HG03571 (cell line): ENCODE data around the gene NPTX1.

ENCODE experiments used
- ATAC-seq: cut with Tn5 transposase; IDR thresholded peaks from one replicate; pipeline ENCODE4 v1.9.1; 2021; ENCODE audit not compliant: unreplicated experiment

NPTX1 gene

GRCh38 chr17:80446645-80447405, 29.6 kb downstream of the NPTX1 start:
- no peak for ATAC-seq

DNA sequence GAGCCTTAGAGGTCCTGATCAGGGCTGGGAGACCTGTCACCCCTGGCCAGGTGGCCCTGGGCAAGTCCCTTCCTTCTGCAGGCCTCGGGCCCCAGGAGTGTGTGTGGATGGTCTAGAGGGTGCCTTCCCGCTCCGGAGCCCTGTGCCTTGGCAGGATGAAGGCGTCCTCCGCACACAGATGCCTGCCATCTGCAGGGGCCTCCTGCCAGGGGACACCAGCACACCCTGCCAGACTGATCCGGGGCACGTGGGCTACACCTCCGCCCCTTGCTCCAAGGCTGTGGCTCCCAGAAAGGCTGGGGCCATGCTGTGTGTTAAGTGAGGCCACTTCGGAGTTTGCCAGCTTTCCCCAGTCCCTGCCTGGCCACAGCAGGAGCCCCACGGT, 30.7 kb downstream of the NPTX1 start:
- ATAC-seq: no peak

DNA sequence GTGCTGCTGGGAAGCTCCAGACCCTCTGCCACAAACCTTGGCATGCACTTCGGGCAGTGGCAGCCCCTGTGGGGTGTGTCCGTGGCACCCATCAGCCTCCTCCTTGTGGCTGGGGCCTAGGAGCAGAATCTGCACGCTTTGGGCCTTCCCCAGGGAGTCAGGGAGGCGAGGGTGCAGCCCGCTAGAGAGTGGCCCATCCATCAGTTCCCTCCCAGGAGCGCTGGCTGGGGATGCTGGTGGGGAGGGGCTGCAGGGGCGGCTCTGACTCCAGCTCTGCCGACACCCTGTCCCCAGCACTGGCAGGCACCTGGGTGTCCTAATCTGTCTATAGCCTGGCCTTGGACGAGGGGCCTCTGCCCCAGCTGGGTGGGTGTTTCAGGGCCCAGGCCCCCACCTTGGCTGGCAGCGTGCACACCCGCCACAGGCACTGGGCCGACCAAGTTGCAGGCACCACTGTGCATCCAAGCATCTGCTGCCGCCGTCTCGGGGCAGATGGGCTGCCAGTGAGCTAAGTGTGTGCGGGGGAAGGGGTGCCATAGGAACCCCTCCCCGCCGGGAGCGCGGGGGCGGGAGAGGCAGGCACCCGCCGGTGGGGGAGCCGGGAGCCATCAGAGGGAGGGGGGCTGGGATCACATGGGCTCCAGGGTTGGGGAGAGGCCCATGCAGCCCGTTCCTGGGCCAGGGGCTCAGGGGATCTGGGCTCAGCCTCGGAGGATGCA, 31.2 kb downstream of the NPTX1 start:
- no peak for ATAC-seq

DNA sequence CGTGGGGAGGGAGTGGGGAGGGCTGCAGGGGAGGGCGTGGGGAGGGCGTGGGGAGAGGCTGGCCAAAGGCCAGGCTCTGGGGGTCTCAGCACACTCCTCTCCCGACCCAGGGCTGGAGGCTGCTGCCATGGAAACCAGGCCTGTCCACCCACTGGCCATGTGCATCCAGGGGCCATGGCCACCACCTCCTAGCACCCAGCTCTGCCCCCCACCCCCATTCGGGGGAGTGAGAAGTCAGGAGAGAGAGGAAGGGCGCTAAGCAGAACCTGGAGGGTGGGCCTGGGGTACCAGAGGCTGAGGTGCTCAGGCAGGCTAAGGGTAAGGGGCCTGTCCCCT, 31.8 kb downstream of the NPTX1 start:
- no peak for ATAC-seq

DNA sequence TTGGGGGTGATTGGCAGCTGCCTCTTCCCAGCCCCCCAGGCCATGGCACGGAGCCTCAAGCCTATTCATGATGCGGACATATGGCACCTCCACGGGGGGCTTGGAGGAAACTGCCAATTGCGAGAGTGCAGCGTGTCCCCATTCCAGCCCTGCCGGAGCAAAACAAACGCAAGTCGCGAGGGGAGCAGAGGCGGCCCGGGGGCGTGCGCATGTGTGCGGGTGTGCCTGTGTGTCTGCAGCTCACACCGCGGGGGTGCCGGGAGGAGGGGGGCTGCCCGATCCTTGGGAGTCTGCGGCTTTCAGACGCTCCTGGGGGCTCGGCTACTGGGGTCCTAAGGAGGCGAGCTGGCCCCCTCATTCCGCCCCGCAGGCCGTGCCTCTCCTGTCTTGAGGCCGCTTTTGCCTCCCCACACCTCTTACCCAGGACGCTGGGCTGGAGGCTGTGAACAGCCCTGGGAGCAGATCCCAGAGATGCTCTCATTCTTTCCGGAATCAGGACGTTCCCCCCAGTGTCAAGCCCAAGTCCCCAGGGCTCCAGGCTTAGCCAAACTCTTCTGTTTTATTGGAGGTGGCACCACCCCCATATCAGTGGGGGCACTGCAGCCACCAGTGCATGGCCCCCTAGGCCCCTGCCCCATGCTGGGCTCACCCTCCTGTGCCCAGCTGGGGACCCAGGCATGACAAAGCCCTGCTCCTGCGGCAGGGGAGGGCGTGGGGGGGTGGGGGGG, 32.3 kb downstream of the NPTX1 start:
- ATAC-seq: no peak

DNA sequence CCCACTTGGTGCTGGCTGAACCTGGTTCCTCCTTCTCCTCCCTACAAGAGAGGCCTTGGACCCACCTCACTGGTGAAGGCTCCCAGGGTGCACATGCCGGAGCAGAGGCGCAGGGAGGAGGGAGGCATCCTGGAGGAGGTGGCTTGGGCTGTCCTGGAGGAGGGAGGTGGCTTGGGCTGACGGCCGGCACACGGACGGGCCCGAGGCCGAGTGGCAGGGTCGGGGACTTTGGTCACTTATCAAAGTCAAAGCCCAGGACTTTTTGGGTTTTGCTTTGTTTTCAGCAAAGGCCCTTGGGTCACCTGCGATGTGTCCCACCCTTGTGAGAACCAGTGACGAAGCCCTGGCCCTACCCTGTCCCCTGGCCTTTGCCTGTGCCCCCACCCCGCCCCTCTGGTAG, 32.9 kb downstream of the NPTX1 start:
- no peak for ATAC-seq

- ATAC-seq: no peak
Observed at GRCh38 chr17:80442764-80443163, 33.6 kb downstream of the NPTX1 start.

DNA sequence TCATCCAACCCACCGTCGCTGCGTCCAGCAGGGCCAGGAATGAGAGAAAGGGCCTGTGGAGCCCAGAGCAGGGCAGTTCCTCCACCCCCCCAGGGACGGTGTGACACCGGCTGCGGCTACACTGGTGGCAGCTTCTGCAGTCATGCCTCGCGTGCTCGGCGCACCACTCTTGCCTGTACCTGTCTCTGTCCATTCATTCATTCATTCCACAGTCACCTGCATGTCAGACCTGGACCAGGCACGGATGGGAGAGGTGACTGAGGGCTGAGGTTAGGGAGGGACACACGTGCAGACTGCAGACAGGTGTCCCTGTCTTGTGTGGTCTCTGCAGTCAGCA, 34.1 kb downstream of the NPTX1 start:
- ATAC-seq: no peak

- no peak for ATAC-seq
Observed at GRCh38 chr17:80441598-80442322, 34.6 kb downstream of the NPTX1 start.

- ATAC-seq: no peak
Observed at GRCh38 chr17:80441133-80441578, 35.3 kb downstream of the NPTX1 start.

DNA sequence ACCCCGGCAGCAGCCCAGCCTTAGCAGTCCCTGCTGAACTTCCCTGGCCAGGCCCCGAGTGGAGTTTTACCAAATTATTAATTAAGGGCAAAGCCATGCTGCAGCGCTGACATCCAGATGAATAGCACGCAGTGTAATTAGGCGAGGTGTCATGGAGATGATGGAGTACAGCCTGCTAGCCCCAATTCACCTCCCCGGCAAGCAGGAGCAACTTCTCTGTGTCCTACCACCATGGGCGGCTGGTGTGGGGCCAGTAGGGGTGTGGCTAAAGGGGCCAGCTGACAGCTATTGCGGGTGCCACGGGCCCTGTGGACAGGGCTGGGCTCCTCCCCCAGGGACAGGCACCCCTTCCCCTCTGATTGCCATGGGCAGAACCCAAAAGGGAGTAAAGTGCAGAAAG, 36.9 kb downstream of the NPTX1 start:
- no peak for ATAC-seq

GRCh38 chr17:80438806-80439205, 37.6 kb downstream of the NPTX1 start:
- ATAC-seq: no peak

GRCh38 chr17:80437532-80437931, 38.9 kb downstream of the NPTX1 start:
- no peak for ATAC-seq

- ATAC-seq: no peak
Observed at GRCh38 chr17:80433916-80434666, 42.3 kb downstream of the NPTX1 start.

GRCh38 chr17:80432961-80433550, 43.4 kb downstream of the NPTX1 start:
- ATAC-seq: no peak

DNA sequence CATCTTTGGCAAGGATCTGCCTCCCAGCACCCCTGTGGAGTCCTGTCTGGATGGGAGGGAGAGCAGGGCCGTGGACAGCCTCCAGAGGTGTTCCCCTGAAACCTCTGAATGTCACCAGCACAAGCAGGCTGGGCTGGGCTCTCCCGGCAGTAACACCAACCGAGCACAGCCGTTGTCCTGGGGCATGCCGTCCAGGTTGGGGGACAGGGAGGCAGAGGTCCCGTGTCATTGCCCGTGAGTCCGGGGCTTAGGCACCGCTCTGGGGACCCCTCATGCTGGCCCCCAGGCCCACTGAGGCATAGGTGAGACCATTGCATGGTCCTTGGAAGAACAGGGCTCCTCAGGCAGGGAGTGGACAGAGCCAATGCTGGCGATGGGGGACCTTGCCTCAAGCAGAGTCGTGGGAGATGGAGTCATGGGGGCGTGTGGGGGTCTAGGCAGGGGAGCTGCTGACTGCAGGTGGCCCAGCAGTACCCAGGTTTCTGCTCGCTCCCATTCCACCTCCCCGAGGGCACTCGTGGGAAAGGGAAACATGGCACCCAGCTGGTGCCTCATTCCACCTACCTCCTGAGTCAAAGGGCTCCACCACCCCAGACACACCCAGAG, 44.0 kb downstream of the NPTX1 start:
- ATAC-seq: no peak

DNA sequence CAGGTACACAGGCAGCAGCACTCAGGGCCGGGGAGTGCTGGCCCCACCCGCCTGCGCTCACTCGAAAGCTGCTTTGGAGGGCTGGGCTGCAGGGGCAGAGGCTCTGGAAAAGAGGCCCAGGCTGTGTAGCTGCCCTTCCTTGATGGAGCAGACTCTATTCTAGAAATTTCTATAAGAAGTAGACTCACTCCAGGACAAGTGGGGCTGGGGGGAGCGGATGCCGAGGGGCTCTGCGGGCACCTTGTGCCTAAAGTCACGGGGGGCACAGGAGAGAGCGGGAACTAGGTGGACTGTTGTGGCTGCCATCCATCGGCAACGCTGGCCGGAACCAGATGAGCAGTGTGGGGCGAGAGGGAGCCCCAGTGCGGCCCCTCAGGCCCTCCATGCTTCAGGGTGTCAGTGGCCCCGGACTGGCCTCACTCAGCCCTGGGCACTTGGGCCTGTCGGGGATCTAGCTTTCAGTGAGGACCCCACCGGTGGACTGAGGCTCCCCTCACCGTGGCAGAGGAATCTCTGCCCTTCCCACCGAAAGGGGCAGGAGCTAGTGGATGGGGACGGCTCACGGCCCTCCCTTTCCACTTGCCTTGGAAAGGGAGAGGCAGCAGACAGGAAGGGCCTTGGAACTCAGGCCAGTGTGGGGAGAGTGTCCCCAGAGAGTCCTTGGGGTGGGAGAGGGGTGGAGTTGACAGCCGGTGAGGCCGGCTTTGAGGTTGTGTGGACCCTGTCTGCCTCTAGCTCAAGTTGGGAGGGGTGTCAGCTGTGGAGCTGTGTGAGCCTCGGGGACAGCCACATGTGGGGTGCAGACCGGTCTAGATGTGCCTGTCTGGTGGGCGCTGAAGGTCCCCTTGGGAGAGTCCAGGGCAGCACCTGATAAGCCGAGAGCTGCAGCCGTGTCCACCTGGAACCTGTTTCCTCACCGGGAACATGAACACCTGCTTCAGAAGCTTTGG, 44.9 kb downstream of the NPTX1 start:
- ATAC-seq: no peak

- no peak for ATAC-seq
Observed at GRCh38 chr17:80430446-80431245, 45.8 kb downstream of the NPTX1 start.
